IPS-11a (cell line): ENCODE data around the gene FAM186B.

Source experiments
- H3K4me3 ChIP-seq: one replicate; pipeline ENCODE4 v1.5.1; 2013; ENCODE audit warnings: low read depth, low read length, control low read depth

The FAM186B gene

DNA sequence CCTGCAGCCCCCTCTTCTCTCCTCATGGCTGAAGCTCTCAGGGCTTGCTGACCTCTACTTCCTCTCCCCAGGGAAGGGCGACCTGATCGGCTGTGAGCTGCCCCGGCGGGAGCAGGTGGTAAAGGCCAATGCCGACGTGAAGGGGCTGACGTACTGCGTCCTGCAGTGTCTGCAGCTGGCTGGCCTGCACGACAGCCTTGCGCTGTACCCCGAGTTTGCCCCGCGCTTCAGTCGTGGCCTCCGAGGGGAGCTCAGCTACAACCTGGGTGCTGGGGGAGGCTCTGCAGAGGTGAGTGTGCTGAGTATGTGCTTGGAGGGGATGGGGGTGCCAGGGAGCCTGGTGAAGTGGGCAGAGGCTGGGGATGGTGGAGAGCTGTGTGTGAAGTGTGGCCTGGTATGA lies 51.2 kb downstream of the FAM186B start:
- no peak overlapping the region for H3K4me3 ChIP-seq

DNA sequence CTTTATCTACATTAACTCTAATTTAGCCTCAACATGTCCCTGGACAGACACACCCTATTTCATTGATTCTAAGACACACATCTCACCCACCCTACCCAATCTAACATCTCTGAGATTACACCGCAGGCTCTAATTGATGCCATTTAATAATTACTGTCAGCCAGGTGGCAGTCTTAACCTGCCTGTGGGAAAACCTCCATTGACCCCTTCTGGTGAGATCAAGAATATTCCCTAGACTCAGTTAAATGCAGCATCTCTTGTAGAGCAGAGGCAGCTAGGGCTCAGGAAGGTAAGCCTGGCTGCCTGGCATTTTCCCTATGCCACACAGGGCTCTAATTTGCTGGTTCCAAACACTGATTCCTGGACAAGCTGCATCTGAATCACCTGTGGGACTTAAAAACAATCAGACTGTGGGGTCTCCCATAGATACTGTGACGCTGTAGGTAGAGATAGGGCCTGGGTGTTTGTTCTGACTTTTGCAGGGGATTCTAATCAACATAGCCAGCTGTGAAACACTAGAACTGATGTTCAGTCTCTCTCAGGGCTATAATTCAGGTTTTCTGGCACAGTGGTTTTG lies 51.8 kb downstream of the FAM186B start:
- H3K4me3 ChIP-seq: no peak overlapping the region

- no peak overlapping the region for H3K4me3 ChIP-seq
Measured at GRCh38 chr12:49552899-49553298, 52.5 kb downstream of the FAM186B start.

GRCh38 chr12:49552425-49552824 lies 53.0 kb downstream of the FAM186B start:
- no peak overlapping the region for H3K4me3 ChIP-seq

- no peak overlapping the region for H3K4me3 ChIP-seq
Measured at GRCh38 chr12:49552014-49552413, 53.4 kb downstream of the FAM186B start.

DNA sequence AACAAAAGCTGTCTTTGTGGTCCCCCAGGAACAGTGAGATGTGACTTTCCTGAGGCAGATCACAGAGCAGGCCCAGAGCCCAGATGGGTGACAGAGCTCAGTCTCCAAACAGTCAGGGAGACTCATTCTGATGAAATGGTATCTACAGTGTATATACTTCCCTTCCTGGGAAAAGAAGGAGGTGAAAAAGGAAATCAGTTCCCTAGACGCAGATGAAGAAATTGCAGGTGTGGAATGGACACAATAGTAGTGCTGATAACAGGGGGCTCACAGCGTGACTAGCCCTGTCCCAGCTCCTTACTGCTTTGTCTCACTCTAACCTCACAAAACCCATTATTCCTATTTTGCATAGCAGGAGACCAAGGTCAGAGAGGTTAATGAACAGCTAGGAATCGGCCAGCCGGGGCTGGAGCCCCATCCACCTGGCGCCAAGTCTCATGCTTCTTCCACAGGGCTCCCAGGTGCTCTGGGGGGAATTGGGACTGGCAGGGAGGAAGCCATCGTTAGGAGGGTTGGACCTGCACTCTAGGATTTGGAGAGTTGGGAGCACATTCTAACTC lies 54.7 kb downstream of the FAM186B start:
- H3K4me3 ChIP-seq: no peak overlapping the region

DNA sequence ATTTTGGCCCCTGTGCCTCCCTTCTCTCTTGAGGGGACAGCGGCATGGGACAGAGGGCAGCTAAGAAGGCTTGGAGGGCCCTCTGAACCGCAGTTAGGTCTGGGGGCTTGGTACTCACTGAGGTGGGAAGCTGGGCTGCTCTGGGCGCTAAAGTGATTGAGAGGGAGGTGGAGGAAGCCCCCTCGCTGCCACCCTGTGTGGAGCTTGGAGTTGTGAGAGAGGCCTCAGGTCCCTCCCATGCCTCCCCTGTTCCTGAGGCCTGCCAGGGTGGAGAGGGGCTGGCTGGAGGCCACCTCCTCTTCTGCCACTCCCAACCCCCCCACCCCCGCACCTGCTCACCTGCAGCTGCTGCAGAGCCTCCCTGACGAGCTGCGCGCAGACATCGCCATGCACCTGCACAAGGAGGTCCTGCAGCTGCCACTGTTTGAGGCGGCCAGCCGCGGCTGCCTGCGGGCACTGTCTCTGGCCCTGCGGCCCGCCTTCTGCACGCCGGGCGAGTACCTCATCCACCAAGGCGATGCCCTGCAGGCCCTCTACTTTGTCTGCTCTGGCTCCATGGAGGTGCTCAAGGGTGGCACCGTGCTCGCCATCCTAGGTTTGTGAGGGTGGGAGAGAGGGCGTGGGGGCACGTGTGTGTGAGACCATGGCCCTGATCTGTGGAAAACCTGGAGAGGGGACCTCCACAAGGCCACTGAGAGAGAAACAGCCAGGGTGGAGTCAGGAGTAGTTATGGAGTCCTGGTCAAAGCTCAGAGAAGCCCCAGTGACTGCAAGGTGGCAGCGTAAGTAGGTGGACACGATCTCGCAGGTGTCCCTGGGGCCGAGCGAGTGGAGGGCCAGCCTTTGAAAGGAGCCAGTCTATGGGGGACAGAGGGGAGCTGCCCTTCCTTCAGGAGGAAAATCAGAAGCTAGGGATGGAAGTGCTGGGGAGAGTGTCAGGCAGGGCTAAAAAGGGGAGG lies 55.4 kb downstream of the FAM186B start:
- no peak overlapping the region for H3K4me3 ChIP-seq

GRCh38 chr12:49548822-49549648 lies 56.4 kb downstream of the FAM186B start:
- peak overlapping the region; percentile 10 for H3K4me3 ChIP-seq

- no peak overlapping the region for H3K4me3 ChIP-seq
Measured at GRCh38 chr12:49548481-49548821, 57.0 kb downstream of the FAM186B start.

GRCh38 chr12:49547090-49547690 lies 58.2 kb downstream of the FAM186B start:
- H3K4me3 ChIP-seq: no peak overlapping the region

- no peak overlapping the region for H3K4me3 ChIP-seq
Measured at GRCh38 chr12:49546481-49546880, 59.0 kb downstream of the FAM186B start.

DNA sequence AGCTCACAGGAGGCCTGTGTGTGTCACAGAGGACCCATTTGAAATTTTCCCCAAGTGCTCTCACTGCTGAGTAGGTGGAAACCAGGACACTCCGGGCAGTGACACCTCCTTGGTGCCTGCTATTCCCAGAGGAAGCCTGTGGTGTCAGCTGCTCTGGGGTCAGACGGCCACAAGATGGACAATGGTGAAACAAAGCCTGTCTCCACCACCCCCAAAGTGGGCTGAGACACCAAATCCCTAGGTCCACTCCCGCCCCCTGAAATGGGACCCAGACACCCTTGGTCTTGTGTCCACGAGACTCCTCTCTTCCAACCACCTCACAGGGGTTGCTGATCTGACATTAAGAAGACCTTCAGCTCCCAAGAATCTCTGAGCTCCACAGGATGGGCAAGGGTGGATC lies 59.6 kb downstream of the FAM186B start:
- H3K4me3 ChIP-seq: no peak overlapping the region

GRCh38 chr12:49543914-49544815 lies 61.3 kb downstream of the FAM186B start:
- peak overlapping the region; percentile 20 for H3K4me3 ChIP-seq

GRCh38 chr12:49543221-49543913 lies 62.1 kb downstream of the FAM186B start:
- no peak overlapping the region for H3K4me3 ChIP-seq

DNA sequence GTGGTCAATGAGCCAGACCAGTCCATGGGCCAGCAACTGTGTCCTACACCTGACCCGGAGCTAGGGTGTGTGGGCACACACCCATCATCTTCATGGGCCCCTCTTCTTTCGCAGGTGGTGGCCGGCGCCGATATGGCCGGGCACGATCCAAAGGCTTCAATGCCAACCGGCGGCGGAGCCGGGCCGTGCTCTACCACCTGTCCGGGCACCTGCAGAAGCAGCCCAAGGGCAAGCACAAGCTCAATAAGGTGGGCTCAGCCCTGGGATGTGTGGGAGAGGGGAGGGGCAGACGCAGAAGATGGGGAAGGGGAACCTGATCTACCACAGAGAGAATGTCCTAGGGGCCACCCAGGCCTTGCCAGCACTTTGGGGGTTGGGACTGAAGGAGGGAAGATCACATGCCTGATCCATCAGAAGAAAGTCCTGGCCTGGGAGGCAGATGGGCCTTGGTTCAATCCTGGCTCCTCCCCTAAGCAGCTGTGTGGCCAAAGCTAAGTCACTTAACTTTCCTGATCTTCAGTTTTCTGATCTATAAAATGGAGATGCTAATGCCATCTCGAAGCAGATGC lies 62.8 kb downstream of the FAM186B start:
- H3K4me3 ChIP-seq: no peak overlapping the region

- no peak overlapping the region for H3K4me3 ChIP-seq
Measured at GRCh38 chr12:49541911-49542505, 63.4 kb downstream of the FAM186B start.

- H3K4me3 ChIP-seq: no peak overlapping the region
Measured at GRCh38 chr12:49541140-49541861, 64.1 kb downstream of the FAM186B start.
